CD14-positive monocyte (primary cell): Measurements from ENCODE around the gene MYO1C. TPM values are rescaled to one million over a fixed set of nuclear protein-coding genes. Genes with fewer than 3 reads are reported as not detected.

Source experiments
- DNase-seq, 3 donors: peaks; one replicate each; pipeline ENCODE4 v3.0.0-alpha.2; 2011 to 2022
- H2AFZ ChIP-seq: 2 replicates; pipeline ENCODE4 v1.6.0; 2012; ENCODE audit warnings: mild to moderate bottlenecking, low read depth, low read length, inconsistent platforms; ENCODE audit not compliant: insufficient read depth, poor library complexity, severe bottlenecking
- H3K27ac ChIP-seq, 2 donors: 1 replicate in 1 of 2; 2 replicates in 1 of 2; pipeline ENCODE4 v1.5.1; 2012 to 2013; ENCODE audit warnings: low read length in 2 of 2, control low read depth in 1 of 2, inconsistent platforms in 1 of 2, low read depth in 1 of 2, mild to moderate bottlenecking in 1 of 2
- H3K27me3 ChIP-seq, 2 donors: one replicate each; pipeline versions ENCODE4 v1.6.0 to v1.6.1; 2011 to 2013; ENCODE audit warnings: low read length in 2 of 2; ENCODE audit not compliant: control insufficient read depth in 2 of 2, insufficient read depth in 2 of 2
- H3K36me3 ChIP-seq, 2 donors: replicated peaks in 1 of 2; 1 replicate in 1 of 2; 2 replicates in 1 of 2; pipeline versions ENCODE4 v1.5.1 to v1.6.1; 2012 to 2013; ENCODE audit warnings: low read length in 2 of 2, control low read depth in 1 of 2, inconsistent platforms in 1 of 2, mild to moderate bottlenecking in 1 of 2; ENCODE audit not compliant: insufficient read depth in 2 of 2, control insufficient read depth in 1 of 2
- H3K4me1 ChIP-seq, 2 donors: 1 replicate in 1 of 2; 2 replicates in 1 of 2; pipeline versions ENCODE4 v1.5.1 to v1.6.1; 2012 to 2013; ENCODE audit warnings: low read length in 2 of 2, control low read depth in 1 of 2, inconsistent platforms in 1 of 2, mild to moderate bottlenecking in 1 of 2, moderate library complexity in 1 of 2; ENCODE audit not compliant: insufficient read depth in 2 of 2, control insufficient read depth in 1 of 2
- H3K4me2 ChIP-seq: replicated peaks from 2 replicates; pipeline ENCODE3; 2012; ENCODE audit warnings: low read length, moderate library complexity, mild to moderate bottlenecking; ENCODE audit not compliant: poor library complexity, severe bottlenecking; ENCODE audit errors: extremely low read depth
- H3K4me3 ChIP-seq, 3 experiments: fragments of 200-600 bp in 1 of 3; sonication (generic) in 1 of 3; replicated peaks in 1 of 3; 1 replicate in 2 of 3; 2 replicates in 1 of 3; pipeline ENCODE4 v1.5.1; 2011 to 2013; ENCODE audit warnings: low read length in 3 of 3, mild to moderate bottlenecking in 3 of 3, control low read depth in 2 of 3, low read depth in 2 of 3, inconsistent platforms in 1 of 3, moderate library complexity in 1 of 3
- H3K79me2 ChIP-seq: 2 replicates; pipeline ENCODE4 v1.6.0; 2012; ENCODE audit warnings: mild to moderate bottlenecking, control low read depth, inconsistent platforms, low read length, moderate library complexity; ENCODE audit not compliant: insufficient read depth
- H3K9ac ChIP-seq: 2 replicates; pipeline ENCODE4 v1.6.0; 2017; ENCODE audit warnings: low read length, mild to moderate bottlenecking; ENCODE audit not compliant: insufficient read depth, poor library complexity, severe bottlenecking
- H3K9me3 ChIP-seq, 2 donors: replicated peaks in 1 of 2; 1 replicate in 1 of 2; 2 replicates in 1 of 2; pipeline versions ENCODE4 v1.5.1 to v1.6.1; 2012 to 2013; ENCODE audit warnings: low read length in 2 of 2, control low read depth in 1 of 2; ENCODE audit not compliant: control insufficient read depth in 1 of 2, insufficient read depth in 1 of 2
- H4K20me1 ChIP-seq: 2 replicates; pipeline ENCODE4 v1.6.0; 2012; ENCODE audit warnings: mild to moderate bottlenecking, low read length, control low read depth, moderate library complexity; ENCODE audit not compliant: insufficient read depth
- H3K27ac Mint-ChIP-seq, 7 donors: one replicate each; pipeline ENCODE4 v1.8.0; 2020; ENCODE audit warnings: mild to moderate bottlenecking in 7 of 7, mixed read lengths in 7 of 7, moderate library complexity in 6 of 7, inconsistent platforms in 2 of 7
- H3K27me3 Mint-ChIP-seq, 3 donors: one replicate each; pipeline ENCODE4 v1.8.0; 2021 to 2022; ENCODE audit warnings: low read depth in 3 of 3, mild to moderate bottlenecking in 3 of 3, mixed read lengths in 3 of 3, moderate library complexity in 3 of 3, inconsistent platforms in 1 of 3
- H3K36me3 Mint-ChIP-seq, 2 donors: one replicate each; pipeline ENCODE4 v1.8.0; 2020; ENCODE audit warnings: mixed read lengths in 2 of 2, inconsistent platforms in 1 of 2, mild to moderate bottlenecking in 1 of 2
- H3K4me1 Mint-ChIP-seq: one replicate; pipeline ENCODE4 v1.8.0; 2020; ENCODE audit warnings: mild to moderate bottlenecking, mixed read lengths
- H3K4me3 Mint-ChIP-seq, 2 donors: one replicate each; pipeline ENCODE4 v1.8.0; 2020; ENCODE audit warnings: mild to moderate bottlenecking in 2 of 2, mixed read lengths in 2 of 2, moderate library complexity in 1 of 2
- H3K9me3 Mint-ChIP-seq, 7 donors: one replicate each; pipeline ENCODE4 v1.8.0; 2020 to 2022; ENCODE audit warnings: mixed read lengths in 7 of 7, mild to moderate bottlenecking in 6 of 7, moderate library complexity in 6 of 7, inconsistent platforms in 2 of 7
- CTCF ChIP-seq: fragments of 200-600 bp; IDR thresholded peaks from one replicate; pipeline ENCODE4 v1.8.0; 2022; ENCODE audit warnings: antibody characterized with exemption, mild to moderate bottlenecking
- WGBS: methylation state at CpG from one replicate; pipeline ENCODE4 v1.1.5; 2013; ENCODE audit warnings: missing lambda C conversion rate; ENCODE audit not compliant: insufficient coverage; 5-methylcytosine and 5-hydroxymethylcytosine counted together
- intact Hi-C, 2 donors: fragments of 100-400 bp; cut with micrococcal nuclease; formaldehyde crosslinking; loops; one replicate each; pipeline versions ENCODE4 v1.15.0 to v1.15.1; 2023
- polyA plus RNA-seq, 3 donors: library from polyadenylated mRNA; depleted of rRNA in 1 of 3; unstranded in 2 of 3; stranded (reverse) in 1 of 3; fragments of 300-500 nt in 2 of 3; fragments of >200 nt in 1 of 3; fragmentation: Illumina TruSeq in 2 of 3; gene quantifications; 1 replicate in 2 of 3; 2 replicates in 1 of 3; pipeline ENCODE4 v1.2.3, GENCODE V29; 2012 to 2021

MYO1C gene
- polyA plus RNA-seq, 3 donors, result 2.5 to 9.5 (median 3.1) TPM

DNA sequence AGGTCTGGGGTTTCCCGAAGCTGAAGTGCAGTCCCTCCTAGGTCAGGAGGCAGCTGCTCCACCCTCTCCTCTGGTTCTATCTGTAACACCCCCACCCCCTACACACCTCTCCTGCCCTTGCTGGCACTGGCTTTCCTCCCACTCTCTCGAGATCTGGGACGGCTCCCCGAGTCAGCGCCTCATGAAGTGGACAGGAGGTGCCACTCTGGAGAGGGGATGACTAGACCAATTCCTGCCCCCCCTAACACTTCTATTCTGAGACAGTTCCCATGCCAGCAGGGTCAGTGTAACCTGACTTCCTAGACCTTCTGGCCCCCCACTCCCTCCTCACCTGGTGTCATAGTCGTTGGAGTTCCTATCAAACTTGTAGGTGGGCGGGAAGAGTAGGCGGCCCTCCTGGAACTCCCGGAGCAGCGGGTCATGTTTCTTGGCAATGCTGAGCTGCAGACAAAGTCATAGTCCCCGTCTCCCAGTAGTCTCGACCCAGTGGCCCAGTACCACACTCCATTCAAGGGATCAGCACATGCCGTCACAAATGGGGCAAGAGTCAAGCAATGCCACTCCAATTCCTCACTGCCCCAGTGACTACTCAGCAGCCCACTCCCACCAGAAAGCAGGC, 14.3 kb upstream of the MYO1C start:
- Histone ChIP-seq H3K27me3 (no peaks in the 10 kb centered on the region), H3K4me1 (peaks cover 0 to 6% of the 10 kb centered on the region in 2 donors), H3K4me3 (no peak overlapping the region), H3K9me3 (no peaks in the 10 kb centered on the region), H4K20me1 (peaks cover 30% of the 10 kb centered on the region), H3K4me2 (no peak overlapping the region), H3K27ac (no peak overlapping the region), H2AFZ (no peak overlapping the region), H3K79me2 (no peaks in the 10 kb centered on the region), H3K36me3 (peaks cover 53 to 88% of the 10 kb centered on the region in 2 donors), H3K9ac (no peak overlapping the region)
- peak overlapping the region in 1 of 2 donors; percentile 37 for H3K4me3 Mint-ChIP-seq
- H3K4me1 Mint-ChIP-seq, result peaks cover 9% of the 10 kb centered on the region
- DNase-seq, result no peak
- TF ChIP-seq CTCF, result no peak
- intact Hi-C loops, result no loop called here
- H3K36me3 Mint-ChIP-seq, result peaks cover 70 to 94% of the 10 kb centered on the region in 2 donors
- peaks cover 0 to 3% (median 2%) of the 10 kb centered on the region in 3 donors for H3K27me3 Mint-ChIP-seq
- WGBS, result 98% methylated on average over 8 of the region's 13 CpGs
- peaks cover 0 to 3% (median 0%) of the 10 kb centered on the region in 7 donors for H3K9me3 Mint-ChIP-seq
- no peak overlapping the region for H3K27ac Mint-ChIP-seq

DNA sequence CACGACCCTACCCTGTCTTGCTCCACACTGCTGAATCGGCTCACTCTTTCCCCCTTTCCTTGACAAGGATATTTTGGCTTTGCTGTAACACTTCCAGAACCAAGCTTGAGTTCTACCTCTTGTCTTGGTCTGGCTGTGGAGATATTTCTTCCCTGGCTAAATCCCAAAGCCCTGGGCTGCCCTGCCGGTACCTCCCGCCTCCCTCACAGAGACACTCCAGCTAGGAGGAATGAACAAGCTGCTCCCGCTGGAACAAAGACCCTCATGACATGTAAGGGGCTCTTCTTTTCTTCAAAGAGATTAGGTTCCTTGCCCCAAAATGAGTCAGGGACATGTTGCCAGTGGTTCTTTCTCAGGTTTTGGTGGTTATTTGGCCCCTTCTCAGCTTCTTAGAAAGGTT, 13.1 kb upstream of the MYO1C start:
- Histone ChIP-seq H3K4me2 (no peak overlapping the region), H3K4me1 (peaks cover 0 to 6% of the 10 kb centered on the region in 2 donors), H3K79me2 (no peaks in the 10 kb centered on the region), H3K36me3 (peaks cover 48 to 76% of the 10 kb centered on the region in 2 donors), H3K27ac (no peak overlapping the region), H3K9me3 (no peaks in the 10 kb centered on the region), H2AFZ (no peak overlapping the region), H3K9ac (no peak overlapping the region), H3K27me3 (no peaks in the 10 kb centered on the region), H4K20me1 (peaks cover 19% of the 10 kb centered on the region), H3K4me3 (no peak overlapping the region)
- peaks cover 0 to 3% (median 0%) of the 10 kb centered on the region in 7 donors for H3K9me3 Mint-ChIP-seq
- peaks cover 9% of the 10 kb centered on the region for H3K4me1 Mint-ChIP-seq
- 100% methylated on average over 2 of the region's 5 CpGs for WGBS
- TF ChIP-seq CTCF, result no peak
- no peak for DNase-seq
- H3K27me3 Mint-ChIP-seq, result peaks cover 0 to 3% (median 2%) of the 10 kb centered on the region in 3 donors
- intact Hi-C loops, result no loop called here
- H3K36me3 Mint-ChIP-seq, result peaks cover 68 to 94% of the 10 kb centered on the region in 2 donors
- H3K27ac Mint-ChIP-seq, result peak overlapping the region in 1 of 7 donors; percentile 77
- no peak overlapping the region for H3K4me3 Mint-ChIP-seq
